ENCODE results near the gene RGPD4.
"Not testable (repeated sequence)": the region's sequence is repeated elsewhere in the genome, so short reads cannot be mapped to it uniquely, and the experiment has no call there.

The RGPD4 gene

DNA sequence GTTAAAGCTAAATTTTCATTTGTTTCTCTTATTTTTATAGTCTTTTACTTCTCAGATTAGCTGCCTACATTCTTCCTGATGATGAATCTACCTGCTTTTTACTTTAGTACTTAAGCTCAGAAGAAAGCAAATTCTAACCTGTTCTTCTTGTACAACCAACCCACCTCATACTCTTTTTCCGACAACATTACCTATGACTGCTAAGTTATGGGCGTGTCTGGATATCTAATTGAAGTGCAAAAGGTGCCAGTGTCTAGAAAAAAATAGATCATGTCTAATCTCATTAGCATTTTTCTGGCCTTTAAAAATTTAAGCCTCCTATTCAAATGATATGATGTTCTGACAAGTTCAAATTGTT is 1.5 kb upstream of the RGPD4 start:
- no peak overlapping the region for H3K4me3 Mint-ChIP-seq

DNA sequence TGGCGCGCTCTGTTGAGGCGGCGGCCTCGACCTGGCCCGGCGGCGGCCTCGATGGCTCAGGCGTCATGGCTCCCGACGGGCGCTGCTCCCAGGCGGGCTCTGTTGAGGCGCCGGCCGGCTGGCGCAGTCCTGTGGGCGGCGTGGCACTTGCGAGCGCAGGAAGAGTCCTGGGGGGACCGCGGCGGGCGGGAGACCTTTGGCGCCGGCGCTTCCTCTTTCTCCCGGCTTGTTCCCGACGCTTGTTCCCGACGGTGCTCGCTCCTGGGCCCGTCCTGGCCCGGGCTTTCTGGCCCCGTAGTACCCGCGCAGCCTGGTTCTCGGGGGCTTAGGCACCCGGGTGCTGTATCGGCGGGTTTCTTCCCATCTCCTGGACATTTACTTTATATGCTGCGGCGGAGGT is 2.8 kb downstream of the RGPD4 start:
- not testable (repeated sequence) for H3K36me3 Mint-ChIP-seq, H3K4me3 Mint-ChIP-seq, ATAC-seq, H3K4me1 Mint-ChIP-seq, H3K27me3 Mint-ChIP-seq, H3K9me3 Mint-ChIP-seq, H3K27ac Mint-ChIP-seq

More for the DNA sequence above, 1.5 kb upstream of the RGPD4 start:
- ATAC-seq: no peak
- Mint-ChIP-seq H3K9me3 (no peaks in the 10 kb centered on the region), H3K36me3 (no peaks in the 10 kb centered on the region), H3K27me3 (no peaks in the 10 kb centered on the region), H3K4me1 (no peaks in the 10 kb centered on the region), H3K27ac (no peak overlapping the region)

- H3K27me3 Mint-ChIP-seq, H3K36me3 Mint-ChIP-seq, H3K4me1 Mint-ChIP-seq, H3K9me3 Mint-ChIP-seq, ATAC-seq, H3K4me3 Mint-ChIP-seq, H3K27ac Mint-ChIP-seq: not testable (repeated sequence)
Measured at GRCh38 chr2:107833152-107833551, 6.5 kb downstream of the RGPD4 start.

GRCh38 chr2:107833618-107834017 is 6.9 kb downstream of the RGPD4 start:
- not testable (repeated sequence) for H3K4me3 Mint-ChIP-seq, H3K9me3 Mint-ChIP-seq, H3K27ac Mint-ChIP-seq, H3K4me1 Mint-ChIP-seq, H3K36me3 Mint-ChIP-seq, H3K27me3 Mint-ChIP-seq, ATAC-seq

DNA sequence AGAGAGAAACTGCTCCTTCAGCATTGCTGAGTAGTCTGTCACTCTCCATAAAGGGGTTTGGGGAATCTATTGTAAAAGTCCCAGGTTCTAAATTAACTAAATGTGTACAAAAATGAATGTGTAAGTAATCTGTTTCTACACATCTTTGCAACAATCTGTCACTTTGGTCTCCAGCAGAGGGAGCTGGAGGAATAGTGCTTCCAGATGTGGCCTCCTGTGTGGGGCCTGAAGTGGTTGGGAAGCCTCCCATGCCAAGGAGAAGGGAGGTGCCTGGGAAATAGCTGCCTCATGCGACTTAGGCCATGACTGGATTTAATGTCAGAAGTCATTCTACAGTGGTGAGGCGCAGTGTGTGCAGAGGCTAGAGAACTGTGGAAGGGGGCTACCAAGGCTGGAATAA is 89.4 kb downstream of the RGPD4 start:
- H3K9me3 Mint-ChIP-seq, H3K27ac Mint-ChIP-seq, H3K4me3 Mint-ChIP-seq, H3K4me1 Mint-ChIP-seq, H3K27me3 Mint-ChIP-seq, H3K36me3 Mint-ChIP-seq, ATAC-seq: not testable (repeated sequence)

- not testable (repeated sequence) for H3K27me3 Mint-ChIP-seq, H3K36me3 Mint-ChIP-seq, H3K27ac Mint-ChIP-seq, H3K9me3 Mint-ChIP-seq, ATAC-seq, H3K4me3 Mint-ChIP-seq, H3K4me1 Mint-ChIP-seq
Measured at GRCh38 chr2:107916696-107917370, 90.1 kb downstream of the RGPD4 start.

GRCh38 chr2:107927034-107927534 is 100.4 kb downstream of the RGPD4 start:
- no peak overlapping the region for H3K4me3 Mint-ChIP-seq
- no peaks in the 10 kb centered on the region for H3K4me1 Mint-ChIP-seq
- H3K36me3 Mint-ChIP-seq: no peaks in the 10 kb centered on the region
- H3K9me3 Mint-ChIP-seq: peaks cover 3% of the 10 kb centered on the region
- no peak for ATAC-seq
- no peak overlapping the region for H3K27ac Mint-ChIP-seq
- no peaks in the 10 kb centered on the region for H3K27me3 Mint-ChIP-seq

DNA sequence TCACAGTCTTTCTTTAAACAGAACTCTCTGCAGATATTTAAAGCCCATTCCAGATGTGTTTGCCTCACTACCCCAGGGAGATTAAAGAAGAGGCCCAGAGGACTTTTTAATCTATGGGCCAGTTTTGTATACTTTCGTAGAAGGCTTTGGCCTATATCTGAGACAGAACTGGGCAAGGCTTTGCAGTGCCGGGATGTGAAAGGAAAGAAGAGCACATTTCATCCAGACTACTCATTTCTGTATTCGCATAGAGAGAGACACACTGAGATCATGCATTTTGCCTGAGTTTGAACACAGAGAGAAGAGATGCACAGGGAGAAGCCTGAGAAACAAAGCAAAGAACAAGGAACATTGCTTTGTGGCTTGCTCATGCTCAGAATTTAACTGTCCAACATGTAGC is 104.7 kb downstream of the RGPD4 start:
- Mint-ChIP-seq H3K36me3 (no peaks in the 10 kb centered on the region), H3K4me1 (no peaks in the 10 kb centered on the region), H3K9me3 (no peaks in the 10 kb centered on the region), H3K27me3 (peaks cover 10% of the 10 kb centered on the region), H3K27ac (no peak overlapping the region), H3K4me3 (no peak overlapping the region)
- ATAC-seq: no peak

- Mint-ChIP-seq H3K27ac (no peak overlapping the region), H3K27me3 (peaks cover 10% of the 10 kb centered on the region), H3K4me1 (no peaks in the 10 kb centered on the region), H3K4me3 (no peak overlapping the region), H3K36me3 (no peaks in the 10 kb centered on the region), H3K9me3 (no peaks in the 10 kb centered on the region)
- no peak for ATAC-seq
Measured at GRCh38 chr2:107932488-107932887, 105.8 kb downstream of the RGPD4 start.

DNA sequence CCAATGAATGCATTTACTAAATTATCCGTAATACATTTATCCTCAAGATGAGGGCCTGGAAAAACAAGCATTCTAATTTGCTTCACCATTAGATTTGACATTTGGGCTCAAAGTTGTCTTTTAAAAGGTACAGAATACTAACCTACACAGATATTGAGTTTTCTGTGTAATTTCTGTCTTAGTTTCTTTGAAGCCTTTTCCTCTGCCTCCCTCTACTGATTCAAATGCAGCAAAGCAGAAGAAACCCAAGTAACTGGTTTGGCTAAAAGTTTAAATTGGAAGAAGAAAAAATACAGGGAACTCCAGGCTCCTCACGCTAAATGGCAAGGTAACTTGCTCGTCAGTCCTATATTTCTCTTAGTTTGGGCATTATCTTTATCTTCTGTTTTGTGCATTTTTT is 106.3 kb downstream of the RGPD4 start:
- Mint-ChIP-seq H3K4me1 (no peaks in the 10 kb centered on the region), H3K36me3 (no peaks in the 10 kb centered on the region), H3K27ac (no peak overlapping the region), H3K4me3 (no peak overlapping the region), H3K9me3 (no peaks in the 10 kb centered on the region), H3K27me3 (peaks cover 10% of the 10 kb centered on the region)
- ATAC-seq: no peak

- Mint-ChIP-seq H3K36me3 (no peaks in the 10 kb centered on the region), H3K27me3 (peaks cover 10% of the 10 kb centered on the region), H3K4me3 (no peak overlapping the region), H3K4me1 (no peaks in the 10 kb centered on the region), H3K9me3 (peaks cover under 1% of the 10 kb centered on the region), H3K27ac (no peak overlapping the region)
- no peak for ATAC-seq
Measured at GRCh38 chr2:107936433-107937359, 110.0 kb downstream of the RGPD4 start.
